OCI-M1 (cell line): ENCODE measurements around the gene ZNF598.
"Not testable (repeated sequence)": the region's sequence is repeated elsewhere in the genome, so short reads cannot be mapped to it uniquely, and the experiment has no call there.

Source experiments
- DNase-seq: peaks from one replicate; lab custom pipeline; 2025; lab: John Stamatoyannopoulos, UW

ZNF598 gene

DNA sequence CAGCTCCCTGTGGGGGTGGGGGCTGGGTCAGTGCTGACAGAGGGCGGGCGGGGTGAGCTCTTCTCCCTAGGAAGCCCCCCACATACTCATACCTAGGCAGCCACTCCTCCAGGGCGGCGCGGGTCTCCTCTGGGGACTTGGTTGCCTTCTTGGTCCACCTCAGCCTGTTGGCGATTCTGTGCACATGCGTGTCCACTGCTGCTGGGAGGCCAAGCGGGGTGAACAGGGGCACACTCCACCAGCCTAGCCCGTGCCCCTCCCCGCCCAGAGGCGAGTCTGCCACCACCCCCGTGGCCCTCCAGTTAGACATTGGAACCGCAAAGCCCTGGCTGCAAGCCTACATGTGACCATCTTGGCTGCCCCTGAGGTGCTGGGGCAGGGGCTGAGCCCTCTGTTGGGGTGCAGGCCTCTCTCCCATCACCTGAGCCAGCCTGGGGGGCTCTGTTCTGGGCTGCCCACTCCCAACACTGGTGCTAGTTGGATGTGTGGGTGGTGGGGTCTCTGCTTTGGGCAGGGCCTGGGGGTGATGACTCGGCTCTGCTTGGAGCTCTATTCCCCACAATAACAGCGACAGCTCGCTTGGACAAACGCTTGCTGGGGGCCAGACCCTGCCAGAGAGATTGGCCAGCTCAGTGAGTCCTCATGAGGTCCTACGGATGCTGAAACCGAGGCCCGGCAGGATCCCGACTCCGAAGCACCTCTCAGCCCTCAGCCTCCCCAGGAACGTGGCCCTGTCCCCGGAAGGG, 30.6 kb upstream of the ZNF598 start:
- DNase-seq: no peak

DNA sequence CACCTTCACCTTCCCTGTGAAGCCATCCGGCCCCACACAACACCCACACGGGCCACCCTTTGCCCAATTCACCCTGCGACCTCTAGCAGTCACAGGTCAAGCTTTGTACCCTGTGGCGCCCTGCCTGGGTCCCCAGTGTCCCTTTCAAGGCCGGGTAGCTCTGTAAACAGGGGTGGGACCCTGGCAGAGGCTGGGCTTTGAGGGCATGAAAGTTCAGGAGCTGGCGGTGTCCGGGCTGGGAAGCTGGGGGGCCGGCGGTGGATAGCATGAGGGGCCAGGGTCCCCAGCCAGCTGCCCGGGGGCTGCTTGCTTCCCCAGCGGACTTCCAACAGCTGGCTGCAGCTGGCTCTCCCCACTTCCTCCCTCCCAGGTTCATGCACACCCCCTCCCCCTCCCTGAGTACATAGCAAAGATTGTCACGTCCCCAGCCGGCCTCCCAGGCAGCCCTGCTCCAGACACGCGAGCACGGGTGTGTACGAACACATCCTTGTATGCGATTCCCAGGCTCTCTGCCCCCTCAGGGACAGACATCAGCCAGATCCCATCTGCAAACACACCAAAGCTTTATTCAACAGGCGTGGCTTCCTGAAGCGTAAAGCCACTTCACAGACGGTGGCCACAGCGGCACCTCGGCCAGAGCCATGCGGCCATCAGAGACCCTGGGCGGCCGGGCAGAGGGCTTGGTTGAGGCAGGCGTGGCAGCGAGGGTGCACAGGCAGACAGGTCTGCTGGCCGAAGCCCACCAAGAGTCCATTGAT, 29.8 kb upstream of the ZNF598 start:
- DNase-seq: no peak

DNA sequence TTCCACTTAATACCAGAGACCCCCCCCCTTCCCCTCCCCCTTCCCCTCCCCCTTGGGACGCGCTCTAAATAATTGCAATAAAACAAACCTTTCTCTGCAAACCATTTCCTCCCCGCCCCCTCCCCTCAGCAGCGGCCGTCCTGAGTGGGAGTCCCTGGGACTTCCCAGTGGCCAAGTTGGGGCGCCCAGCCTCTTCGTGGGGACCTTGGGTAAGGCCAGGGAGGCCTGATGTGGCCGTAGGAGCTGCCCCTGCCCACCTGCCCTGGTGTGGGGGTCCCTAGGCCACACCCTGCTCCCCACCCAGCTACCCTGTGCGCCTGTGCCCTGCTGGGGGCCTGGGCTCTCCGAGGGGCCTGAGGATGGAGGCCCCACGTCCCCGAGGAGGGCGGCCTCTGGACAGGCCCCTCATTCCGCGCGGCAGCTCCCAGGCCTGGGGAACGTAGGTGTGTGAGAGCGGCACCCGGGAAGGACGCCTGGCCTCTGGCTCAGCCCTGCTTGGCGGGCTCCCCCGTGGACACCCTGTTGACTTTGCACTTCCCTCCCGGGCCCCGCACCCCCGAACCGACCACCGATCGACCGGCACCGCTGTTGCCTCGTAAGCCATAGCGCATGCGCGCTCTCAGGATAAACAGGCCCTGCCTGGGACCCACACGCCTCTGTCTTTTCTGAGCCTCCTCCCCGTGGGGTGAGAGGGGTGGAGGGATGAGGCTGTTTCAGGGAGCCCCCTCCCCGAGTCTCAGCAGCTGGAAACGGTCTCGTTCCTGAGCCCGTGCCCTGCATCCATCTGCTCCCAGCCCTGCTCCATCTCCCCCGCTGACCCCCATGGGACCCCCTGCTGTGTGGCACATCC, 29.0 kb upstream of the ZNF598 start:
- no peak for DNase-seq

DNA sequence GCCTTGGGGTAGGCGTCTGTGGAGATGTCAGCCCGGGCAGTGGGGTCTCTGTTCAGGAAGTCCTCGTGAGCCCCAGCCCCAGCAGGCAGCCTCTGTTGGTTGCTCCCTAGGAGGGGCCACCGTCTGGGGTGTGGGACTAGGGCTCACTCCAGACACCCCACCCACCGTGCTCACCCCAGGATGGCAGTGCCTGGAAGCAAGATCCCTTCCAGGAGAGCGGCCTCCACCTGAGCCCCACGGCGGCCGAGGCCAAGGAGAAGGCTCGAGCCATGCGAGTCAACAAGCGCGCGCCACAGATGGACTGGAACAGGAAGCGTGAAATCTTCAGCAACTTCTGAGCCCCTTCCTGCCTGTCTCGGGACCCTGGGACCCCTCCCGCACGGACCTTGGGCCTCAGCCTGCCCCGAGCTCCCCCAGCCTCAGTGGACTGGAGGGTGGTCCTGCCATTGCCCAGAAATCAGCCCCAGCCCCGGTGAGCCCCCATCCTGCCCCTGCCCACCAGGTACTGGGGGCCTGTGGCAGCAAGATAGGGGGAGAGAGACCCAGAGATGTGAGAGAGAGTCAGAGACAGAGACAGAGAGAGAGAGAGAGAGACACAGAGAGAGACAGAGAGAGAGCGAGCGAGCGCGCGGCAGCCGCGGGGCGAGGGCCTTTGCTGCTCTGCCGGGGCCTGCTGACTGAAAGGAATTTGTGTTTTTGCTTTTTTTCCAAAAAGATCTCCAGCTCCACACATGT, 28.2 kb upstream of the ZNF598 start:
- DNase-seq: no peak

DNA sequence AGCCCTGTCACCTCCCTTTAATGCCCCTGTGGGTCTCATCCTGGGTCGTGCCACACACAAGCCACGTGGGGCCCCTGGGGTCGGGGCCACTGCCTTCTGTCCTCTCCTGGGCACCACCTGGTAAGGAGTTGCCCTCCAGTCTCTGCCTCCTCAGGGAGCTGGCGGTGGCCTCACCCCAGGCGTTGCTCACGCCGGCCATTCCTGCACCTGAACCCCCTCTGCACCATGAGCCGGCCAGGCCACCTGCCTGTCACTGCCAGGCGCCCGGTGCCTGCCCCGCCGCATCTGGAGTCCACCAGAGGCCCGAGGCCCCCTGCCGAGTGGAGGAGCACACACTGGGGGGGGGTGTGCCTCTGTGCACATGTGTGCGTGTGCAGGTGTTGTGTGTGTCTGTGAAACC, 27.5 kb upstream of the ZNF598 start:
- DNase-seq: no peak

DNA sequence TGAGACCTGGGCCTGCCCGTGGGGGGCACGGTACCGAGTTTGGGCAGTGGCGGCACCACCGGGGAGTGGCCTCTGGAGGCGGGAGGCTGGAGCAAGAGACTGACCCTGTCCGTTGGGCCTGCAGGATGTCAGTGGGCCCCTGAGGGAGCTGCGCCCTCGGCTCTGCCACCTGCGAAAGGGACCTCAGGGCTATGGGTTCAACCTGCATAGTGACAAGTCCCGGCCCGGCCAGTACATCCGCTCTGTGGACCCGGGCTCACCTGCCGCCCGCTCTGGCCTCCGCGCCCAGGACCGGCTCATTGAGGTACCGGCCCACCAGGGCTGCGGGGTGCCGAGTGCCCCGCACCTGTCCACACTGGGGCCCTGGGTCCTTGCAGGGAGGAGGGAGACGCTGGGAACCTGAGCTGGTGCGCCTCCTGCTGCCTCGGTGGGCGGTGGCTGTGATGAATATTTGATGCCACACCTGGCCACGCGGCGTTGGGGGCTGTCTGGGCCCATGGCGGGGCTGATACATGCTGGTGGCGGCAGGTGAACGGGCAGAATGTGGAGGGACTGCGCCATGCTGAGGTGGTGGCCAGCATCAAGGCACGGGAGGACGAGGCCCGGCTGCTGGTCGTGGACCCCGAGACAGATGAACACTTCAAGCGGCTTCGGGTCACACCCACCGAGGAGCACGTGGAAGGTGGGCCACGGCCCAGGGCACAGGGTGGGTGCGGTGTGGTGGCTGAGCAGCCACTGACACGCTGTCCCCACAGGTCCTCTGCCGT, 26.8 kb upstream of the ZNF598 start:
- no peak for DNase-seq

- DNase-seq: no peak
These were observed 26.0 kb upstream of the ZNF598 start for GRCh38 chr16:2035431-2036199.

DNA sequence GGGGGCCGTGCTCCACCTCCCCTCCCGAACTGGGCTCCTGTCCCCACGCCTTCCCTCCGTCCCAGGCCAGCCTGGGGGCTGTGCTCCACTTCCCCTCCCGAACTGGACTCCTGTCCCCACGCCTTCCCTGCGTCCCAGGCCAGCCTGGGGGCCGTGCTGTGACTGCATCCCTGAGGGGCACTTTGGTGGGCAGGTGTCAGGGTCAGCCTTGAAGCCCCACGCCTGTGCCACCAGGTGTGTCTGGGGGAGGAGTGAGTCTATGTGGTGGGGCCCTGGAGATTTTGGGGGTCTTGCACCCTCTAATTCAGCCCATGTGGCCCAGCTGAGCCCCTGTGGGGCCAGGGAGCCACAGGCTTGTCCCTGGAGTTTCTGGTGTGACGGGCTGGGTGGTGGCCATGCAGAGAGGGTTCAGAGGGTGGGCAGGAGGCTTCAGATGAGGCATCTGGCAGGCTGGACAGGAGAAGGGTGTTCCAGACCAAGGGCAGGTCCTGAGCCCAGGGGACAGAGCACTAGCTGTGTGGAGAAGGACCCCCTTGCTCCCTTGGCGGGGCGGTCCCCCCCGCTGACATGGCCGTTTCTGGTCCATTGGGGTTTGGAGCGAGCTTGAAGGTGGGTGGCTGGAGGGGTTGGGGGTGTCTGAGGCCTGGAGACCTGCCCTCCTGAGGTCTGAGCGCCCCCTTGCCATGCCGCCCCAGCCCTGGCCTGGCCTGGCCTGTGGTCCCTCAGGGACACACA, 25.2 kb upstream of the ZNF598 start:
- DNase-seq: no peak

GRCh38 chr16:2033909-2034695, 24.5 kb upstream of the ZNF598 start:
- DNase-seq: not testable (repeated sequence)

DNA sequence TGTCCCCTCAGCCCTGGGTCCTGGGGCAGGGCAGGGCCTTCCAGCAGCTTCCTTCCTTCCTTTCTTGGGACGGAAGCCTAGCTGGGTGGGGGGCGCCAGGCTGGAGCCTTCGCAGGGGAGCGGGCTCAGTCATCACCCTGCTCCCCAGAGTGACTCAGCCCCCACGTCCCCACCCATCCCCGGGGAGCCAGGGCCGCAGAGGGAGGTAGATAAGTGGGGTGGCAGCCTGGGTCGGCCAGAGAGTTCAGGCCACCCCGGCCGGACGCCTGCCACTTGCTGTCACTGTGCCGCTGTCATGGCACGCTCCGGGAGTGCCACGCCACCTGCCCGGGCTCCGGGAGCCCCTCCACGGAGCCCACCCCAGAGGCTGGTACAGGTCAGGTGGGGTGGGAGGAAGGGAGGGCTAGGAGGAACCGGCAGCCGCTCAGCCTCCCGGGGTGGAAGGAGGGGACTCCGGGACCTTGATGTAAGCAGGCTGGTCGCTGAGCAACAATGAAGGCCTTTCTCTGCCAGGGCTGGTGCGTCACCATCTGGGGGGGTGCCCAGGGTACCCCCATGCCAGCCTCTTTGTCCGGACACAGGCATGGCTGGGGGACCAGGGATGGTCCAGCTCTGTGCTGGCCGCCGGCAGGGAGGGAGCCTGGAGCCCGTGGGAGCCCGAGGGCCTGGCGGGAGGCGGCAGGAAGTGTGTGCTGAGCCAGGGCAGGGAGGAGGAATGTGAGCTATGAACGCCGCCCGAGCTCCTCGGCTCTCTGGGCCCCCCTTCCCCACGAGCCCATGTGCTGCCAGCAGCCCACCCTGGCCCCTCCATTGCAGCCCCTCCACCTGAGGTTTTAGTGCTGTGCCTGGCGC, 23.7 kb upstream of the ZNF598 start:
- no peak for DNase-seq

- DNase-seq: no peak
These were observed 22.9 kb upstream of the ZNF598 start for GRCh38 chr16:2032285-2033056.

DNA sequence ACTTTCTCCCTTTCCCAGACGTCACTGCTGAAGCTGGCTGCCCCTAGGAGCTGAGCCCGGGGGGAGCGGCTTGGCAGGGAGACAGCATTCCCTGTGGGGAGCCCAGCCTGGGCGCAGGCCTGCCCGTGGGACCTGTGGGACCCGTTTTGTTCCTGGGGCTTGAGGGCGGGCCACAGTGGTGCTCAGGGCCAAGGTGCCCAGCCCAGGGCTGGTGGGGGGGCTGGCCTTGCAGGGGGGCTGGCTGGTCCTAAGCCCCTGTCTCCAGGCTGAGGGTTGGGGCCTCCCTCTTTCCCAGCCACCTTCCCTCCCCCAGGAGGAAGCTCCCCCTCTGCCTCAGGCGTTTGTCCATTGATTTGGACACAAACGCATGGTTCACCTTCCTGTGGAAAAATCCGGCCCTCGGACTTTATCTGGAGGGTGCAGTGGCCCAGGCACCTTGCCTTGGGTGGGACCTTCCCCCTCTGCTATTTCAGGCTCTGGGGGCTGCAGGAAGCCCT, 21.5 kb upstream of the ZNF598 start:
- no peak for DNase-seq

DNA sequence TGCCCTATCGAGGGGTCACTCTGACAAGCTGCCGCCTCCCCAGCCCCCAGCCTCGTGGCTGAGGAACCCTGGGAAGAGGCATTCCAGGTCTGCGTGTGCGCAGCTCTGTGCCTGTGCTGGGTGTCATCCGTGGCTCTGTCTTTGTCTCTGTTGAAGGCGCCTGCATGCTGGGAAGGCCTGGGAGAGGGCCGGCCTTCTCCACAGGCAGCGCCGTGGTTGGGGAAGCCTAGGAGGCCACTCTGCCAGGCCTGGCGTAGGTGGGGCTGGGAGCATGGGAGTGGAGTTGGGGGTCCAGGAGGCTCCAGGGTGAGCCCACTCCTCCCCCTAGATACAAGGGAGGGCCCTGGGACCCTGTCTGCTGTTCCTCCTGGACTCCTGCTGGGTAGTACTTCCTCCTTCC, 20.4 kb upstream of the ZNF598 start:
- DNase-seq: no peak

DNA sequence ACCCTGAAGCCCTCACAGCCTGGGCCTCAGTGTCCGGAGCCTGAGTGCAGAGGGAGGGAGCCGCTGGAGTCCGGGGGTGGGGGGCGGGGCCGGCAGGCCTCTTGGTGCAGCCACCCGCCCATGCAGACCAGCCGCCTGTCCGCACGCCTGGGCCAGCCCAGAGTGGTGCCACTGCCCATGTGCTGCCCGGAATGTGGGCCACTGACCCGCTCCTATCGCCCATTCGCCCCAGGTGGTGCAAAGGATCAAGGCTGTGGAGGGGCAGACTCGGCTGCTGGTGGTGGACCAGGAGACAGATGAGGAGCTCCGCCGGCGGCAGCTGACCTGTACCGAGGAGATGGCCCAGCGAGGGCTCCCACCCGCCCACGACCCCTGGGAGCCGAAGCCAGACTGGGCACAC, 19.7 kb upstream of the ZNF598 start:
- DNase-seq: no peak

DNA sequence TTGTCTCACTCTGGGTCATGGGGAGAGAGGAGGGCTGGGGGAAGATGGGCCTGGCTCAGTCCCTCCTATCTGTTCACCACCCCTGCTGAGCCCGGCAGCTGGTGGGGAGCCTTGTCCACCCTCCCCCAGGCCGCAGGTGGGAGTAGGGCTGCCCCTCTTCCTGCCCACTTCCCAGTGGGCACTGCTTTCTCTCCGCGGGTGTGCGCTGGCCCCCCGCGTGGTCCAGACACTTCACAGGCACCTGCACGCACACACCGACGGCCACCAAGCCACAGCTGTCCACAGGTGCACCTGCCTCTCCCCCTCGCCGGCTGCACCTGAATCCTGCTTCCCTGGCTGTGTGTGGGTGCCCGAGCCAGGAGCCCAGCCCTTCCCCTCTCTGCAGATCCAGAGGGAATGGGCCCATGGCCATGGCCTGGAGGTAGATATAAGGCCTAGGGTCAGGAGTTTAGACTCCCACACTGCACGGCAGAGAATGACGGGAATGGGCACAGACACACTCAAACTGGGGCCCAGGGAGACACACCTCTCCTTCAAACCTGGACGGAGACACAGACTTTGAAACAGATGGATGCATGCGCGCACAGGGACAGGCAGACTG, 19.1 kb upstream of the ZNF598 start:
- no peak for DNase-seq

GRCh38 chr16:2028146-2028545, 18.5 kb upstream of the ZNF598 start:
- DNase-seq: no peak
